AG09309 (cell line): Measurements from ENCODE around the gene NFATC3.

Experiments used
- DNase-seq: peaks from one replicate; pipeline ENCODE4 v3.0.0-alpha.2; 2010; ENCODE audit warnings: low read depth
- H3K4me3 ChIP-seq: 2 replicates; pipeline ENCODE4 v1.5.1; 2011; ENCODE audit warnings: mild to moderate bottlenecking, low read depth, low read length, moderate library complexity; ENCODE audit not compliant: control insufficient read depth
- TF ChIP-seq, protein P1 (sequence below): IDR thresholded peaks from 2 replicates; pipeline ENCODE4 v1.5.1; 2011; ENCODE audit warnings: mild to moderate bottlenecking, low read depth, low read length, inconsistent platforms; ENCODE audit not compliant: insufficient read depth, control insufficient read depth; ENCODE audit errors: missing control alignments

Gene NFATC3

GRCh38 chr16:68194251-68194650 is 109.1 kb downstream of the NFATC3 start:
- H3K4me3 ChIP-seq: no peak overlapping the region
- TF ChIP-seq, protein P1, sequence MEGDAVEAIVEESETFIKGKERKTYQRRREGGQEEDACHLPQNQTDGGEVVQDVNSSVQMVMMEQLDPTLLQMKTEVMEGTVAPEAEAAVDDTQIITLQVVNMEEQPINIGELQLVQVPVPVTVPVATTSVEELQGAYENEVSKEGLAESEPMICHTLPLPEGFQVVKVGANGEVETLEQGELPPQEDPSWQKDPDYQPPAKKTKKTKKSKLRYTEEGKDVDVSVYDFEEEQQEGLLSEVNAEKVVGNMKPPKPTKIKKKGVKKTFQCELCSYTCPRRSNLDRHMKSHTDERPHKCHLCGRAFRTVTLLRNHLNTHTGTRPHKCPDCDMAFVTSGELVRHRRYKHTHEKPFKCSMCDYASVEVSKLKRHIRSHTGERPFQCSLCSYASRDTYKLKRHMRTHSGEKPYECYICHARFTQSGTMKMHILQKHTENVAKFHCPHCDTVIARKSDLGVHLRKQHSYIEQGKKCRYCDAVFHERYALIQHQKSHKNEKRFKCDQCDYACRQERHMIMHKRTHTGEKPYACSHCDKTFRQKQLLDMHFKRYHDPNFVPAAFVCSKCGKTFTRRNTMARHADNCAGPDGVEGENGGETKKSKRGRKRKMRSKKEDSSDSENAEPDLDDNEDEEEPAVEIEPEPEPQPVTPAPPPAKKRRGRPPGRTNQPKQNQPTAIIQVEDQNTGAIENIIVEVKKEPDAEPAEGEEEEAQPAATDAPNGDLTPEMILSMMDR: no peak
- no peak for DNase-seq

DNA sequence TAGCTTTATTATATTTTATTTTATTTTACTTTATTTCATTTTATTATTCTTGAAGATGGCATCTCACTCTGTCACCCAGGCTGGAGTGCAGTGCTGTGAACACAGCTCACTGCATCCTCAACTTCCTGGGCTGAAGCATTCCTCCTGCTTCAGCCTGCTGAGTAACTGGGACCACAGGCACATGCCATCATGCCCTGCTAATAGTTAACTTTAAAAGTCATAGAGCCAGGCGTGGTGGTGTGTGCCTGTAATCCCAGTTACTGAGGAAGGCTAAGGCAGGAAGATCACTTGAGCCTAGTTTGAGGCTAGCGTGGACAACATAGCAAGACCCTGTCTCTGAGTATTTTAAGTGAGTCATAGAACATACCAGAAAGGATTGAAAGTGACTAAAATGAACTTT is 112.1 kb downstream of the NFATC3 start:
- TF ChIP-seq, protein P1: no peak
- no peak overlapping the region for H3K4me3 ChIP-seq
- no peak for DNase-seq

- no peak overlapping the region for H3K4me3 ChIP-seq
- no peak for DNase-seq
- TF ChIP-seq, protein P1: no peak
Measured at GRCh38 chr16:68200088-68200783, 115.1 kb downstream of the NFATC3 start.

GRCh38 chr16:68202091-68202519 is 116.9 kb downstream of the NFATC3 start:
- DNase-seq: no peak
- TF ChIP-seq, protein P1: no peak
- H3K4me3 ChIP-seq: no peak overlapping the region

DNA sequence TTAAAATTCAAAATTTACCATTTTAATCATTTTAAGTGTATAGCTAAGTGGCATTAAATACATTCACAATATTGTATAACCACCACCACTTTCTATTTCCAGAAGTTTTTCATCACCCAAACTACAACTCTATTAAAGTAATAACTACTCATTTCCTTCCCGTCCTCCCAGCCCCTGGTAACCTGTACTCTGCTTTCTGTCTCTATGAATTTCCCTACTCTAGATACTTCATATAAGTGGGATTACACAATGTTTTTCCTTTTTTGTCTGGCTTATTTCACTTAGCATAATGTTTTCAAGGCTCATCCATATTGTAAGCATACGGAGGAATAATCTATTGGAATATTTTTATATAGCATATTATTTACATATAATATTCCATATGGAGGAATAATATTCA is 121.1 kb downstream of the NFATC3 start:
- DNase-seq: no peak
- TF ChIP-seq, protein P1: no peak
- no peak overlapping the region for H3K4me3 ChIP-seq

DNA sequence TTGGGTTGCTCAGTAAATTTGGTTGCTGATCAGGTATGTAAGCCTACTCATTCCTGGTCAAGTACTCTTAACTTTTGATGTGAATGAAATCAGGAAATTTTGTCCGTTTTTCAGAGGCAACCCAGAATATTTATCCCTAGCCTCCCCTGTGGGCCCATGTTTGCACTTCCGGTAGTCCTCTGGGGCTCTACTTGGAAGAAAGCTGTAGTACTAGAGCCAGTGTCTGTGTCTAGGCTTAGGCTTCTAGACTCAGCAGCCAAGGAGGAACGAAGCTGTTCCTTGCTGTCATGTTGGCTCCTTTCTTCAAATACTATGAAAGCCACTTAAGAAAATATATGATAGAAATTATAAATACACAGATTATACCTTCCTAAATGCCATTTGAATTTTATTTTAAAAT is 129.6 kb downstream of the NFATC3 start:
- H3K4me3 ChIP-seq: no peak overlapping the region
- no peak for DNase-seq
- TF ChIP-seq, protein P1: no peak
